Measurements from ENCODE around the gene PCP2. TPM values are rescaled to one million over a fixed set of nuclear protein-coding genes. Genes with fewer than 3 reads are reported as not detected.

Gene PCP2
- total and polyA plus RNA-seq, 7 donors: 1.0 TPM; not detected in 6

- no peak overlapping the region for H3K27ac ChIP-seq
- WGBS, 2 donors: 20 to 53% methylated on average over 8 of the region's 8 CpGs
- H3K4me3 ChIP-seq: no peak overlapping the region
- TF ChIP-seq CTCF (IDR thresholded peaks at IDR 0.05) (no peak), POLR2A (IDR thresholded peaks at IDR 0.05) (no peak)
- no peak for DNase-seq
- H3K4me1 ChIP-seq: peaks cover 0 to under 1% (median 0%) of the 10 kb centered on the region in 4 donors
- H3K9me3 ChIP-seq: no peaks in the 10 kb centered on the region
- no peaks in the 10 kb centered on the region for H3K36me3 ChIP-seq
- peaks cover 0 to 52% (median 6%) of the 10 kb centered on the region in 3 donors for H3K27me3 ChIP-seq
- intact Hi-C loops (cut with DNase I): no loop called here
These were observed 43.3 kb downstream of the PCP2 start for GRCh38 chr19:7590256-7590655.

GRCh38 chr19:7589822-7590221 lies 43.7 kb downstream of the PCP2 start:
- no peak overlapping the region for H3K4me3 ChIP-seq
- peaks cover 0 to 48% (median 3%) of the 10 kb centered on the region in 3 donors for H3K27me3 ChIP-seq
- H3K27ac ChIP-seq: no peak overlapping the region
- no peak for TF ChIP-seq POLR2AphosphoS5 (IDR thresholded peaks at IDR 0.05)
- no peak for TF ChIP-seq CTCF (IDR thresholded peaks at IDR 0.05)
- TF ChIP-seq POLR2A (IDR thresholded peaks at IDR 0.05): no peak
- no peak for TF ChIP-seq EP300 (IDR thresholded peaks at IDR 0.05)
- H3K4me1 ChIP-seq: no peaks in the 10 kb centered on the region
- WGBS, 2 donors: 83 to 89% methylated on average over 7 of the region's 7 CpGs
- H3K36me3 ChIP-seq: no peaks in the 10 kb centered on the region
- no peaks in the 10 kb centered on the region for H3K9me3 ChIP-seq
- no peak for DNase-seq
- intact Hi-C loops (cut with DNase I): no loop called here

GRCh38 chr19:7582446-7582845 lies 51.1 kb downstream of the PCP2 start:
- no peak for TF ChIP-seq POLR2AphosphoS5 (IDR thresholded peaks at IDR 0.05)
- TF ChIP-seq POLR2A (IDR thresholded peaks at IDR 0.05): no peak
- TF ChIP-seq EP300 (IDR thresholded peaks at IDR 0.05): no peak
- TF ChIP-seq CTCF (IDR thresholded peaks at IDR 0.05): no peak
- Histone ChIP-seq H3K27me3 (no peaks in the 10 kb centered on the region), H3K36me3 (no peaks in the 10 kb centered on the region), H3K4me1 (no peaks in the 10 kb centered on the region), H3K9me3 (no peaks in the 10 kb centered on the region), H3K27ac (no peak overlapping the region), H3K4me3 (no peak overlapping the region)
- WGBS, 2 donors: 29 to 59% methylated on average over 11 of the region's 11 CpGs
- intact Hi-C loops (cut with DNase I): no loop called here
- DNase-seq: no peak

Small RNA genes within 50 kb of the gene (small RNA-seq; reads per million reads assigned to genes)
- 0 reads per million in 3 donors for gene MIR6792

Other genes starting within 250 kb of the PCP2 start
- gene PEX11G, start 144.7 kb downstream of the PCP2 start, total RNA-seq: 1 to 10 TPM in 3 of 4 donors, not detected in 1; 2.3 to 4.8 (median 3.6) TPM
- gene PEX11G, start 144.7 kb downstream of the PCP2 start, polyA plus RNA-seq: 10 to 100 TPM in 1 of 3 donors, 1 to 10 TPM in 2; 5.4 to 12.3 (median 6.6) TPM
- gene ZNF358, start 117.6 kb downstream of the PCP2 start, total RNA-seq: 100 to 1,000 TPM in 1 of 4 donors, 10 to 100 TPM in 3; 64.5 to 120 (median 69.6) TPM
- gene ZNF358, start 117.6 kb downstream of the PCP2 start, polyA plus RNA-seq: 10 to 100 TPM; 29.3 to 52.9 (median 31.9) TPM
- gene MCOLN1, start 111.1 kb downstream of the PCP2 start, total RNA-seq: 10 to 100 TPM; 15.5 to 21.3 (median 17.1) TPM
- gene MCOLN1, start 111.1 kb downstream of the PCP2 start, polyA plus RNA-seq: 10 to 100 TPM; 16.0 to 23.7 (median 16.8) TPM
- 10 to 100 TPM; 35.2 to 77.0 (median 44.1) TPM for gene PNPLA6, start 98.0 kb downstream of the PCP2 start, total RNA-seq
- 10 to 100 TPM; 13.6 to 76.3 (median 15.0) TPM for gene PNPLA6, start 98.0 kb downstream of the PCP2 start, polyA plus RNA-seq
- under 1 TPM in 3 of 4 donors, not detected in 1; under 0.01 to 0.28 (median 0.27) TPM for gene CAMSAP3, start 37.9 kb downstream of the PCP2 start, total RNA-seq
- 10 to 100 TPM; 15.6 to 37.2 (median 26.8) TPM for gene CAMSAP3, start 37.9 kb downstream of the PCP2 start, polyA plus RNA-seq
- gene XAB2, start 4.2 kb downstream of the PCP2 start, total RNA-seq: 10 to 100 TPM; 29.5 to 38.3 (median 33.8) TPM
- 10 to 100 TPM in 2 of 3 donors, 1 to 10 TPM in 1; 9.7 to 29.9 (median 13.8) TPM for gene XAB2, start 4.2 kb downstream of the PCP2 start, polyA plus RNA-seq
- 10 to 100 TPM; 10.8 to 37.1 (median 30.1) TPM for gene PET100, start 3.9 kb downstream of the PCP2 start, total RNA-seq
- gene PET100, start 3.9 kb downstream of the PCP2 start, polyA plus RNA-seq: 10 to 100 TPM; 63.3 to 70.9 (median 68.7) TPM
- 1 to 10 TPM; 5.9 to 9.3 (median 7.6) TPM for gene STXBP2, start 3.4 kb upstream of the PCP2 start, total RNA-seq
- gene STXBP2, start 3.4 kb upstream of the PCP2 start, polyA plus RNA-seq: 100 to 1,000 TPM; 117 to 163 (median 132) TPM
- not detected for gene RETN, start 35.3 kb upstream of the PCP2 start, total RNA-seq
- 10 to 100 TPM in 1 of 3 donors, 1 to 10 TPM in 2; 3.6 to 38.1 (median 8.6) TPM for gene RETN, start 35.3 kb upstream of the PCP2 start, polyA plus RNA-seq
- under 1 TPM in 3 of 4 donors, not detected in 1; 0.36 to 0.49 (median 0.41) TPM for gene MCEMP1, start 43.4 kb upstream of the PCP2 start, total RNA-seq
- gene MCEMP1, start 43.4 kb upstream of the PCP2 start, polyA plus RNA-seq: 1 to 10 TPM in 2 of 3 donors, under 1 TPM in 1; 0.51 to 2.8 (median 1.8) TPM
- gene TRAPPC5, start 47.1 kb upstream of the PCP2 start, total RNA-seq: 10 to 100 TPM; 32.8 to 89.6 (median 50.5) TPM
- gene TRAPPC5, start 47.1 kb upstream of the PCP2 start, polyA plus RNA-seq: 10 to 100 TPM; 55.3 to 75.5 (median 55.9) TPM
- gene FCER2, start 68.4 kb upstream of the PCP2 start, total RNA-seq: 1 to 10 TPM in 1 of 4 donors, under 1 TPM in 3; 0.27 to 2.5 (median 0.61) TPM
- gene FCER2, start 68.4 kb upstream of the PCP2 start, polyA plus RNA-seq: 10 to 100 TPM in 1 of 3 donors, under 1 TPM in 1, not detected in 1; 0.46 to 14.7 TPM
- 1 to 10 TPM; 1.4 to 3.6 (median 3.1) TPM for gene CLEC4G, start 98.4 kb upstream of the PCP2 start, total RNA-seq
- under 1 TPM in 2 of 3 donors, not detected in 1; 0.45 to 0.46 TPM for gene CLEC4G, start 98.4 kb upstream of the PCP2 start, polyA plus RNA-seq
- 1 to 10 TPM; 1.4 to 6.4 (median 5.6) TPM for gene CD209, start 113.8 kb upstream of the PCP2 start, total RNA-seq
- 10 to 100 TPM in 1 of 3 donors, 1 to 10 TPM in 2; 2.9 to 12.3 (median 3.6) TPM for gene CD209, start 113.8 kb upstream of the PCP2 start, polyA plus RNA-seq
- gene CLEC4M, start 129.5 kb upstream of the PCP2 start, total RNA-seq: 1 to 10 TPM in 1 of 4 donors, not detected in 3; 1.4 TPM
- gene CLEC4M, start 129.5 kb upstream of the PCP2 start, polyA plus RNA-seq: under 1 TPM in 2 of 3 donors, not detected in 1; under 0.01 to 0.82 TPM
- gene EVI5L, start 196.5 kb upstream of the PCP2 start, total RNA-seq: 10 to 100 TPM in 3 of 4 donors, 1 to 10 TPM in 1; 8.4 to 18.6 (median 12.5) TPM
- gene EVI5L, start 196.5 kb upstream of the PCP2 start, polyA plus RNA-seq: 10 to 100 TPM in 1 of 3 donors, 1 to 10 TPM in 2; 5.3 to 11.4 (median 6.0) TPM
- not detected for gene PRR36, start 240.7 kb upstream of the PCP2 start, total RNA-seq
- under 1 TPM in 2 of 3 donors, not detected in 1; under 0.01 to 0.23 TPM for gene PRR36, start 240.7 kb upstream of the PCP2 start, polyA plus RNA-seq